Uterus (tissue), 2 donors: ENCODE measurements around the gene LDLRAD4.

Source experiments
- POLR2A ChIP-seq, 2 donors: fragments of 450-650 bp; IDR thresholded peaks; one replicate each; pipeline ENCODE4 v1.6.1; 2016; ENCODE audit warnings: antibody characterized with exemption in 2 of 2, mild to moderate bottlenecking in 1 of 2, moderate library complexity in 1 of 2
- TF ChIP-seq, protein P1 (sequence below), 4 experiments: fragments of 200-600 bp in 2 of 4; fragments of 450-650 bp in 2 of 4; sonication (generic) in 2 of 4; IDR thresholded peaks; one replicate each; pipeline ENCODE4 v1.5.1; 2016 to 2019; ENCODE audit warnings: antibody characterized with exemption in 4 of 4, mild to moderate bottlenecking in 2 of 4, moderate library complexity in 1 of 4

DNA sequence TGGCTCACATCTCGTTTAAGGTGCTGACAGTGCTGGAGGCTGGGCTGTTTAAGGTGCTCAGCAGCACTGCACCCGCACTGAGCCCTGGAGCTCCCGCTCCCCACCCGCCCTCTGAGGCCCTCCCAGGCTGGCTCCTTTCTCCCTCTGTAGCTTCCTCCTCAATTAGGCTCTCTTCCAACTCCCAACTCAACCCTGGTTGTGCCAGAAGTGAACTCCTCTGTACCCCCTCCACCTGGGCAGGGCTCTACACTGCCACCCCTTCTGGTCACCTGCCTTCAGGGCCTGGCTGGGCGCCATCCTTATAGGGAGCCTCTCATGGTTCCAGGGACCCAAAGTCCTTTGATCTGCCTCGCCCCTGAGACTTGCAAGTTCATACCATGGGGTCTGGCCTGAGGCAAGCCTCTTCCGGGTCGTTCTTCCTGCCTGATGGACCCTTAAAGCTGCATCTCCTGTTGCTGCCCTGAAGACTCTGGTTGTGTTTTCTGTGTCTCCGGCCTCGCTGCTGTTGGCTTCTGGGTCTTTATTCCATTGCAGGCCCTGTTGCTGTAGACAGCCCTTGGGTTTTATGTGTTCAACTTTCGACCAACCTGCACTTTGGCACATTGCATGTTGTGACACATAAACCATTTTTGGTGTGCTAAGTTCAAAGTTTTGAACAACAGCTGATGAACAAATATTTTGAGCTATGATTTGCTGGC, 199.6 kb downstream of the LDLRAD4 start:
- TF ChIP-seq, protein P1, sequence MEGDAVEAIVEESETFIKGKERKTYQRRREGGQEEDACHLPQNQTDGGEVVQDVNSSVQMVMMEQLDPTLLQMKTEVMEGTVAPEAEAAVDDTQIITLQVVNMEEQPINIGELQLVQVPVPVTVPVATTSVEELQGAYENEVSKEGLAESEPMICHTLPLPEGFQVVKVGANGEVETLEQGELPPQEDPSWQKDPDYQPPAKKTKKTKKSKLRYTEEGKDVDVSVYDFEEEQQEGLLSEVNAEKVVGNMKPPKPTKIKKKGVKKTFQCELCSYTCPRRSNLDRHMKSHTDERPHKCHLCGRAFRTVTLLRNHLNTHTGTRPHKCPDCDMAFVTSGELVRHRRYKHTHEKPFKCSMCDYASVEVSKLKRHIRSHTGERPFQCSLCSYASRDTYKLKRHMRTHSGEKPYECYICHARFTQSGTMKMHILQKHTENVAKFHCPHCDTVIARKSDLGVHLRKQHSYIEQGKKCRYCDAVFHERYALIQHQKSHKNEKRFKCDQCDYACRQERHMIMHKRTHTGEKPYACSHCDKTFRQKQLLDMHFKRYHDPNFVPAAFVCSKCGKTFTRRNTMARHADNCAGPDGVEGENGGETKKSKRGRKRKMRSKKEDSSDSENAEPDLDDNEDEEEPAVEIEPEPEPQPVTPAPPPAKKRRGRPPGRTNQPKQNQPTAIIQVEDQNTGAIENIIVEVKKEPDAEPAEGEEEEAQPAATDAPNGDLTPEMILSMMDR (IDR thresholded peaks at IDR 0.05) = no peak
- no peak for TF ChIP-seq POLR2A (IDR thresholded peaks at IDR 0.05)
